GM19351 (cell line): ENCODE measurements around the gene RAF1.
"Not testable (repeated sequence)": the region's sequence is repeated elsewhere in the genome, so short reads cannot be mapped to it uniquely, and the experiment has no call there.

Experiments used
- ATAC-seq: cut with Tn5 transposase; IDR thresholded peaks from one replicate; pipeline ENCODE4 v1.9.1; 2021; ENCODE audit warnings: mild to moderate bottlenecking, moderate library complexity; ENCODE audit not compliant: unreplicated experiment

The RAF1 gene

GRCh38 chr3:12663936-12664908 is at the start of gene RAF1:
TSS of gene RAF1 (minus strand) at chr3:12664117. CDS start at chr3:12618721, 45,396 bp downstream.
- peak; percentile 81 for ATAC-seq

GRCh38 chr3:12710062-12710461 is 46.1 kb upstream of the RAF1 start:
- ATAC-seq = no peak

- ATAC-seq = no peak
These were observed 45.4 kb upstream of the RAF1 start for GRCh38 chr3:12709334-12709733.

- no peak for ATAC-seq
These were observed 44.8 kb upstream of the RAF1 start for GRCh38 chr3:12708584-12709192.

- no peak for ATAC-seq
These were observed 43.5 kb upstream of the RAF1 start for GRCh38 chr3:12707449-12707848.

GRCh38 chr3:12706504-12707253 is 42.8 kb upstream of the RAF1 start:
- peak; percentile 96 for ATAC-seq

GRCh38 chr3:12705981-12706380 is 42.1 kb upstream of the RAF1 start:
- no peak for ATAC-seq

- no peak for ATAC-seq
These were observed 41.5 kb upstream of the RAF1 start for GRCh38 chr3:12705374-12705926.

GRCh38 chr3:12702501-12702900 is 38.6 kb upstream of the RAF1 start:
- ATAC-seq = no peak

GRCh38 chr3:12701601-12702000 is 37.7 kb upstream of the RAF1 start:
- not testable (repeated sequence) for ATAC-seq

- ATAC-seq = no peak
These were observed 36.9 kb upstream of the RAF1 start for GRCh38 chr3:12700800-12701199.

- ATAC-seq = no peak
These were observed 32.0 kb upstream of the RAF1 start for GRCh38 chr3:12695916-12696315.

- no peak for ATAC-seq
These were observed 31.2 kb upstream of the RAF1 start for GRCh38 chr3:12695112-12695511.

GRCh38 chr3:12692444-12692843 is 28.5 kb upstream of the RAF1 start:
- ATAC-seq = no peak

GRCh38 chr3:12689997-12690711 is 26.2 kb upstream of the RAF1 start:
- no peak for ATAC-seq

- no peak for ATAC-seq
These were observed 24.0 kb upstream of the RAF1 start for GRCh38 chr3:12687948-12688347.

GRCh38 chr3:12686096-12686495 is 22.2 kb upstream of the RAF1 start:
- ATAC-seq = no peak

GRCh38 chr3:12681943-12682390 is 18.1 kb upstream of the RAF1 start:
- ATAC-seq = peak; percentile 44

GRCh38 chr3:12681089-12681942 is 17.4 kb upstream of the RAF1 start:
- no peak for ATAC-seq
